WTC11 (cell line): ENCODE measurements around the gene AKAP13. TPM values are rescaled to one million over a fixed set of nuclear protein-coding genes. Genes with fewer than 3 reads are reported as not detected.

Experiments
- ATAC-seq: fragments of 200-7000 bp; cut with Tn5 transposase; 2 replicates; pipeline ENCODE4 v1.10.0; 2021; ENCODE audit warnings: mild to moderate bottlenecking, moderate library complexity
- CTCF ChIA-PET: fragments of 300-600 bp; sonication (Branson Sonifier 250); formaldehyde crosslinking; loops from one replicate; lab custom pipeline; 2021; ENCODE audit warnings: antibody characterized with exemption; lab: Charles Lee
- POLR2A ChIA-PET: fragments of 350-600 bp; sonication (Branson Sonifier 250); formaldehyde crosslinking; loops from one replicate; lab custom pipeline; 2021; ENCODE audit warnings: antibody characterized with exemption; lab: Charles Lee
- DNase-seq: peaks from one replicate; pipeline ENCODE4 v3.0.0; 2021; ENCODE audit warnings: low spot score
- H3K27ac Mint-ChIP-seq: 2 replicates; pipeline ENCODE4 v1.8.0; 2021; ENCODE audit warnings: mixed read lengths
- H3K27me3 Mint-ChIP-seq: 2 replicates; pipeline ENCODE4 v1.8.0; 2021; ENCODE audit warnings: low read depth, mild to moderate bottlenecking, moderate library complexity, mixed read lengths
- H3K36me3 Mint-ChIP-seq: 2 replicates; pipeline ENCODE4 v1.8.0; 2021; ENCODE audit warnings: mixed read lengths
- H3K4me1 Mint-ChIP-seq: 2 replicates; pipeline ENCODE4 v1.8.0; 2022; ENCODE audit warnings: mixed read lengths
- H3K4me3 Mint-ChIP-seq: 2 replicates; pipeline ENCODE4 v1.8.0; 2021; ENCODE audit warnings: mild to moderate bottlenecking, moderate library complexity, mixed read lengths
- H3K9me3 Mint-ChIP-seq: 2 replicates; pipeline ENCODE4 v1.8.0; 2021; ENCODE audit warnings: mixed read lengths
- ARID4B ChIP-seq: sonication (generic); formaldehyde crosslinking; IDR thresholded peaks from 2 replicates; pipeline ENCODE4 v1.8.0; 2023; ENCODE audit warnings: missing genetic modification reagents, mild to moderate bottlenecking, borderline replicate concordance
- CDX4 ChIP-seq: fragments of 250-450 bp; sonication (Bioruptor Pico); IDR thresholded peaks from 2 replicates; pipeline ENCODE4 v1.9.0; 2021; ENCODE audit warnings: moderate library complexity, mild to moderate bottlenecking, inconsistent platforms, borderline replicate concordance
- ERG ChIP-seq: fragments of 250-450 bp; sonication (Bioruptor Pico); IDR thresholded peaks from 2 replicates; pipeline ENCODE4 v1.8.0; 2021; ENCODE audit warnings: mild to moderate bottlenecking
- FOXK1 ChIP-seq: sonication (generic); formaldehyde crosslinking; IDR thresholded peaks from 2 replicates; pipeline ENCODE4 v1.8.0; 2022; ENCODE audit warnings: mild to moderate bottlenecking, moderate library complexity, missing genetic modification reagents
- GTF2I ChIP-seq: fragments of 250-450 bp; sonication (Bioruptor Pico); conservative IDR thresholded peaks from 2 replicates; pipeline ENCODE4 v1.4.0; 2021; ENCODE audit warnings: mild to moderate bottlenecking
- NFYB ChIP-seq: sonication (generic); formaldehyde crosslinking; conservative IDR thresholded peaks from 2 replicates; pipeline ENCODE4 v1.8.0; 2022; ENCODE audit warnings: low read depth, missing genetic modification reagents
- PRDM15 ChIP-seq: sonication (generic); formaldehyde crosslinking; IDR thresholded peaks from 2 replicates; pipeline ENCODE4 v1.8.0; 2022; ENCODE audit warnings: missing genetic modification reagents
- RORB ChIP-seq: fragments of 250-450 bp; sonication (Bioruptor Pico); IDR thresholded peaks from 2 replicates; pipeline ENCODE4 v1.9.0; 2021; ENCODE audit warnings: mild to moderate bottlenecking
- SOX15 ChIP-seq: fragments of 250-450 bp; sonication (Bioruptor Pico); IDR thresholded peaks from 2 replicates; pipeline ENCODE4 v1.9.0; 2021; ENCODE audit warnings: mild to moderate bottlenecking
- TEAD4 ChIP-seq: sonication (generic); formaldehyde crosslinking; IDR thresholded peaks from 2 replicates; pipeline ENCODE4 v1.8.0; 2022; ENCODE audit warnings: mild to moderate bottlenecking, missing genetic modification reagents
- TP53 ChIP-seq: sonication (generic); formaldehyde crosslinking; IDR thresholded peaks from 2 replicates; pipeline ENCODE4 v1.8.1; 2023; ENCODE audit warnings: mild to moderate bottlenecking, missing genetic modification reagents
- USF2 ChIP-seq: sonication (generic); formaldehyde crosslinking; IDR thresholded peaks from 2 replicates; pipeline ENCODE4 v1.8.1; 2023; ENCODE audit warnings: mild to moderate bottlenecking, missing genetic modification reagents, moderate library complexity
- ZMAT4 ChIP-seq: fragments of 250-450 bp; sonication (Bioruptor Pico); IDR thresholded peaks from 2 replicates; pipeline ENCODE4 v1.9.0; 2021; ENCODE audit warnings: mild to moderate bottlenecking
- ZNF416 ChIP-seq: fragments of 250-450 bp; sonication (Bioruptor Pico); IDR thresholded peaks from 2 replicates; pipeline ENCODE4 v1.9.0; 2021; ENCODE audit warnings: mild to moderate bottlenecking, inconsistent platforms
- total RNA-seq: library from RNA; stranded (reverse); gene quantifications from 3 replicates; pipeline ENCODE4 v1.2.3, GENCODE V29; 2021

Gene AKAP13
- total RNA-seq, 1 experiment from 2014 or later = 50.3 TPM

GRCh38 chr15:85718981-85719380 lies 338.6 kb downstream of the AKAP13 start (continued):
- TF ChIP-seq ARID4B (CRISPR knock-in tag) (no peak), ERG (CRISPR knock-in tag) (no peak)

GRCh38 chr15:85722374-85723152 lies 342.2 kb downstream of the AKAP13 start:
- peaks cover 35% of the 10 kb centered on the region for H3K36me3 Mint-ChIP-seq
- H3K9me3 Mint-ChIP-seq = no peaks in the 10 kb centered on the region
- no peak overlapping the region for H3K4me3 Mint-ChIP-seq
- ATAC-seq (no peak), DNase-seq (no peak)
- H3K27me3 Mint-ChIP-seq = no peaks in the 10 kb centered on the region
- POLR2A ChIA-PET = no interaction called here
- H3K4me1 Mint-ChIP-seq = no peaks in the 10 kb centered on the region
- CTCF ChIA-PET = no interaction called here
- H3K27ac Mint-ChIP-seq = no peak overlapping the region
- no peak for TF ChIP-seq RORB
- no peak for TF ChIP-seq USF2 (CRISPR knock-in tag)

GRCh38 chr15:85723960-85724945 lies 343.9 kb downstream of the AKAP13 start:
- Mint-ChIP-seq H3K27ac (no peak overlapping the region; the same call in 1 of the 2 replicates), H3K9me3 (no peaks in the 10 kb centered on the region), H3K36me3 (peaks cover 28% of the 10 kb centered on the region), H3K27me3 (no peaks in the 10 kb centered on the region), H3K4me1 (no peaks in the 10 kb centered on the region), H3K4me3 (no peak overlapping the region)
- no peak for DNase-seq
- TF ChIP-seq NFYB (CRISPR knock-in tag) (no peak), TEAD4 (CRISPR knock-in tag) (no peak), CDX4 (CRISPR knock-in tag) (no peak), ZNF416 (no peak), TP53 (CRISPR knock-in tag) (no peak), PRDM15 (CRISPR knock-in tag) (no peak), SOX15 (CRISPR knock-in tag) (no peak), ZMAT4 (CRISPR knock-in tag) (no peak), FOXK1 (no peak), GTF2I (CRISPR knock-in tag) (no peak)
- no peak for ATAC-seq
- ChIA-PET POLR2A (no interaction called here), CTCF (no interaction called here)
